Measurements from ENCODE around the gene MFSD2A. TPM values are rescaled to one million over a fixed set of nuclear protein-coding genes. Genes with fewer than 3 reads are reported as not detected.
"Not testable (repeated sequence)": the region's sequence is repeated elsewhere in the genome, so short reads cannot be mapped to it uniquely, and the experiment has no call there.

MFSD2A gene
- total RNA-seq, result 1 to 10 TPM; 7.2 to 9.5 TPM

GRCh38 chr1:39954870-39955546, at the start of gene MFSD2A:
MFSD2A (plus strand) TSS chr1:39955145; CDS start chr1:39955293, 148 bp downstream.
- ATAC-seq (replicated peaks in 1 of 2) (peak; percentile 91 to 92), DNase-seq (peak; percentile 89 to 93)
- Mint-ChIP-seq H3K27ac (peak within 1 kb of the TSS; percentile 42), H3K4me3 (peak within 1 kb of the TSS; percentile 94 to 95), H3K27me3 (ENCODE audit: low read depth) (peaks cover 7% of the 10 kb centered on the region), H3K9me3 (no peaks in the 10 kb centered on the region), H3K36me3 (ENCODE audit: insufficient read depth in 2 of 2) (peaks cover 0 to 7% of the 10 kb centered on the region in 2 donors), H3K4me1 (ENCODE audit: low read depth) (peaks cover 49% of the 10 kb centered on the region)

DNA sequence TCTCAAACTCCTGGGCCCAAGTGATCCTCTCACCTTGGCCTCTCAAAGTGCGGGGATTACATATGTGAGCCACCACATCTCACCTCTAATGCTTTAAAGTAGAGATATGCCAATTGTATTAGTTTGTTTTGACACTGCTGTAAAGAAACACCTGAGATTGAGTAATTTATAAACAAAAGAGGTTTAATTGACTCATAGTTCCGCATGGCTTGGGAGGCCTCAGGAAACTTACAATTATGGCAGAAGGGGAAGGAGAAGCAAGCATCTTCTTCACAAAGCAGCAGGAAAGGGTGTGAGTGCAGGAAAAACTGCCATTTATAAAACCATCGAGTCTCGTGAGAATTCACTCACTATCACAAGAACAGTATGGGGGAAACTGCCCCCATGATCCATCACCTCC, 49.8 kb upstream of the MFSD2A start:
- H3K4me1 Mint-ChIP-seq (ENCODE audit: low read depth), result peaks cover 10% of the 10 kb centered on the region
- H3K4me3 Mint-ChIP-seq, result no peak overlapping the region
- ATAC-seq (replicated peaks in 1 of 2) (no peak), DNase-seq (no peak)
- peaks cover 69% of the 10 kb centered on the region for H3K27me3 Mint-ChIP-seq (ENCODE audit: low read depth)
- peaks cover 7 to 15% of the 10 kb centered on the region in 2 donors for H3K36me3 Mint-ChIP-seq (ENCODE audit: insufficient read depth in 2 of 2)
- H3K27ac Mint-ChIP-seq, result no peak overlapping the region
- peaks cover 6 to 8% of the 10 kb centered on the region in 2 donors for H3K9me3 Mint-ChIP-seq

- Mint-ChIP-seq H3K9me3 (peaks cover 6 to 8% of the 10 kb centered on the region in 2 donors), H3K36me3 (ENCODE audit: insufficient read depth in 2 of 2) (peaks cover 7 to 15% of the 10 kb centered on the region in 2 donors), H3K4me1 (ENCODE audit: low read depth) (peaks cover 3% of the 10 kb centered on the region), H3K27ac (no peak overlapping the region), H3K27me3 (ENCODE audit: low read depth) (peaks cover 61% of the 10 kb centered on the region), H3K4me3 (no peak overlapping the region)
- ATAC-seq (replicated peaks in 1 of 2), result no peak
- no peak for DNase-seq
These were observed 47.2 kb upstream of the MFSD2A start for GRCh38 chr1:39907528-39908453.

- Mint-ChIP-seq H3K36me3 (ENCODE audit: insufficient read depth in 2 of 2) (peaks cover 7 to 15% of the 10 kb centered on the region in 2 donors), H3K4me3 (no peak overlapping the region), H3K27me3 (ENCODE audit: low read depth) (peaks cover 54% of the 10 kb centered on the region), H3K4me1 (ENCODE audit: low read depth) (no peaks in the 10 kb centered on the region), H3K27ac (no peak overlapping the region), H3K9me3 (peaks cover 6 to 8% of the 10 kb centered on the region in 2 donors)
- no peak for DNase-seq
- no peak for ATAC-seq (replicated peaks in 1 of 2)
These were observed 46.4 kb upstream of the MFSD2A start for GRCh38 chr1:39908534-39908933.

GRCh38 chr1:39910263-39910662, 44.7 kb upstream of the MFSD2A start:
- H3K27me3 Mint-ChIP-seq (ENCODE audit: low read depth), result peaks cover 40% of the 10 kb centered on the region
- H3K27ac Mint-ChIP-seq, result no peak overlapping the region
- ATAC-seq (replicated peaks in 1 of 2) (no peak), DNase-seq (no peak)
- no peak overlapping the region for H3K4me3 Mint-ChIP-seq
- no peaks in the 10 kb centered on the region for H3K4me1 Mint-ChIP-seq (ENCODE audit: low read depth)
- peaks cover 7 to 15% of the 10 kb centered on the region in 2 donors for H3K36me3 Mint-ChIP-seq (ENCODE audit: insufficient read depth in 2 of 2)
- H3K9me3 Mint-ChIP-seq, result peaks cover 6 to 8% of the 10 kb centered on the region in 2 donors

- H3K27ac Mint-ChIP-seq; H3K4me3 Mint-ChIP-seq; H3K9me3 Mint-ChIP-seq; H3K4me1 Mint-ChIP-seq (ENCODE audit: low read depth); ATAC-seq (replicated peaks in 1 of 2); DNase-seq: not testable (repeated sequence)
- peaks cover 15% of the 10 kb centered on the region for H3K27me3 Mint-ChIP-seq (ENCODE audit: low read depth)
- H3K36me3 Mint-ChIP-seq (ENCODE audit: insufficient read depth in 2 of 2), result peaks cover 7 to 11% of the 10 kb centered on the region in 2 donors
These were observed 41.8 kb upstream of the MFSD2A start for GRCh38 chr1:39913136-39913535.

DNA sequence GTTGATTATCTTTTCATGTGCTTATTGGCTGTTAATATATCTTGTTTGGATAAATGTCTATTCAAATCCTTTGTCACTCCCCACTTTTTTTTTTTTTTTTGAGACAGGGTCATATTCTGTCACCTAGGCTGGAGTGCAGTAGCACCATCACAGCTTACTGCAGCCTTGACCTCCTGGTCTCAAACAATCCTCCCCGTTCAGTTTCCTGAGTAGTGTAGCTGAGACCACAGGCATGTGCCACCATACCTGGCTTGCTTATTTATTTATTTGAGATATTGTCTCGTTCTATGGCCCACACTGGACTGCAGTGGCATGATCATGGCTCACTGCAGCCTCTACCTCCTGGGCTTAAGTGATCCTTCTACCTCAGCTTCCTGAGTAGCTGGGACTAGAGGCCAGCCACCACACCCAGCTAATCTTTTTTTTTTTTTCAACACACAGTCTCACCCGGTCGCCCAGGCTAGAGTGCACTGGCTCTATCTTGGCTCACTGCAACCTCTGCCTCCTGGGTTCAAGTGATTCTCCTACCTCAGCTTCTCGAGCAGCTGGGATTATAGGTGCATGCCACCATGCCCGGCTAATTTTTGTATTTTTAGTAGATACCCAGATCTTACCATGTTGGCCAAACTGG, 39.3 kb upstream of the MFSD2A start:
- H3K4me1 Mint-ChIP-seq (ENCODE audit: low read depth), result no peaks in the 10 kb centered on the region
- no peak overlapping the region for H3K27ac Mint-ChIP-seq
- peaks cover 6% of the 10 kb centered on the region for H3K27me3 Mint-ChIP-seq (ENCODE audit: low read depth)
- H3K9me3 Mint-ChIP-seq, result no peaks in the 10 kb centered on the region
- DNase-seq (no peak), ATAC-seq (replicated peaks in 1 of 2) (no peak)
- no peak overlapping the region for H3K4me3 Mint-ChIP-seq
- no peaks in the 10 kb centered on the region for H3K36me3 Mint-ChIP-seq (ENCODE audit: insufficient read depth in 2 of 2)

- Mint-ChIP-seq H3K4me1 (ENCODE audit: low read depth) (no peaks in the 10 kb centered on the region), H3K27me3 (ENCODE audit: low read depth) (no peaks in the 10 kb centered on the region), H3K27ac (no peak overlapping the region), H3K4me3 (no peak overlapping the region), H3K36me3 (ENCODE audit: insufficient read depth in 2 of 2) (no peaks in the 10 kb centered on the region), H3K9me3 (no peaks in the 10 kb centered on the region)
- no peak for ATAC-seq (replicated peaks in 1 of 2)
- DNase-seq, result no peak
These were observed 37.1 kb upstream of the MFSD2A start for GRCh38 chr1:39917825-39918224.

GRCh38 chr1:39919545-39919944, 35.4 kb upstream of the MFSD2A start:
- H3K4me1 Mint-ChIP-seq (ENCODE audit: low read depth), result no peaks in the 10 kb centered on the region
- H3K9me3 Mint-ChIP-seq, result no peaks in the 10 kb centered on the region
- DNase-seq (peak; percentile 55 to 57), ATAC-seq (replicated peaks in 1 of 2) (peak; percentile 95 to 98)
- H3K36me3 Mint-ChIP-seq (ENCODE audit: insufficient read depth in 2 of 2), result no peaks in the 10 kb centered on the region
- H3K4me3 Mint-ChIP-seq, result no peak overlapping the region
- H3K27ac Mint-ChIP-seq, result no peak overlapping the region
- H3K27me3 Mint-ChIP-seq (ENCODE audit: low read depth), result no peaks in the 10 kb centered on the region

- ATAC-seq (replicated peaks in 1 of 2) (no peak), DNase-seq (no peak)
- Mint-ChIP-seq H3K4me3 (no peak overlapping the region), H3K27ac (no peak overlapping the region), H3K36me3 (ENCODE audit: insufficient read depth in 2 of 2) (no peaks in the 10 kb centered on the region), H3K27me3 (ENCODE audit: low read depth) (no peaks in the 10 kb centered on the region), H3K9me3 (no peaks in the 10 kb centered on the region), H3K4me1 (ENCODE audit: low read depth) (peaks cover 7% of the 10 kb centered on the region)
These were observed 32.7 kb upstream of the MFSD2A start for GRCh38 chr1:39922251-39922688.

DNA sequence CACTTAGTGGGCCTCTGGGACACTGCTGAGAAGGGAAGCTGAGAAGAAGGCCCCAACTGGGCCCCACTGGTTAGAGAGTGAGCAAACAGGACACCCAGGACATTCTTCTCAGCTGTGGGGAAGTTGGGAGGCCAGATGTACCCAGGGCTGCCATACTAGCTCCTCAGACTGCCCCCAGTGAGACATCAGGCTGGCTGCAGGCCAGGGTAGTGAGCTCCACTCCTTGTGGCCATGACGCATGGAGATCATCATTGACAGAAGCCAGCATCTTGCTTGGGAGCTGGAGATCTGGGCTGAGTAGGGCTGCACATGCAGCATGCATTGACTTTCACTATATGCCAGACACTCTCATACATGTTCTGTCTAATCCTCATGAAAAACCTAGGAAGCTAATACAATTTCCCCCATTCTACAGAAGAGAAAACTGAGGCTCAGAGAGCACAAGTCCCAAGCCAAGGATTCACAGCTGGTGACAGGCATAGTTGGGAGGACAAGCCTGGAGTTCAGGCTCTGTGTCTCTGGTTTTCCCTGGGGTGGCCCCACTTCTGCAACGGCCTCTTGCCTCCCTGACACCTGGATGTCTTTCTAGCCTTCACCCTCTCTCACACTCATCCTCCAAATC, 29.1 kb upstream of the MFSD2A start:
- no peaks in the 10 kb centered on the region for H3K36me3 Mint-ChIP-seq (ENCODE audit: insufficient read depth in 2 of 2)

GRCh38 chr1:39926343-39926793, 28.6 kb upstream of the MFSD2A start:
- H3K9me3 Mint-ChIP-seq, result no peaks in the 10 kb centered on the region
- ATAC-seq (replicated peaks in 1 of 2) (no peak), DNase-seq (peak in 1 of 2 donors; percentile 4)
- no peak overlapping the region for H3K27ac Mint-ChIP-seq
- no peaks in the 10 kb centered on the region for H3K27me3 Mint-ChIP-seq (ENCODE audit: low read depth)
- no peak overlapping the region for H3K4me3 Mint-ChIP-seq
- H3K36me3 Mint-ChIP-seq (ENCODE audit: insufficient read depth in 2 of 2), result no peaks in the 10 kb centered on the region
- peaks cover 7% of the 10 kb centered on the region for H3K4me1 Mint-ChIP-seq (ENCODE audit: low read depth)

More for the DNA sequence above, 29.1 kb upstream of the MFSD2A start:
- Mint-ChIP-seq H3K4me3 (no peak overlapping the region), H3K4me1 (ENCODE audit: low read depth) (peaks cover 7% of the 10 kb centered on the region), H3K27ac (no peak overlapping the region), H3K27me3 (ENCODE audit: low read depth) (no peaks in the 10 kb centered on the region), H3K9me3 (no peaks in the 10 kb centered on the region)
- no peak for DNase-seq
- no peak for ATAC-seq (replicated peaks in 1 of 2)

Data from activated T-cell treated with anti-CD3 and anti-CD28 coated beads, Interleukin-2, amount 50 U/mL, for 72 hours (primary cell).